Naive thymus-derived CD4-positive, alpha-beta T cell (primary cell): Measurements from ENCODE around the gene PARVA. TPM values are rescaled to one million over a fixed set of nuclear protein-coding genes. Genes with fewer than 3 reads are reported as not detected.

Experiments used
- ATAC-seq: fragments of 150-1000 bp; cut with Tn5 transposase; 2 replicates; pipeline ENCODE4 v1.10.0; 2021; ENCODE audit warnings: mild to moderate bottlenecking, moderate library complexity
- CTCF ChIA-PET: fragments of 350-600 bp; sonication (Branson Sonifier 250); formaldehyde crosslinking; loops from one replicate; lab custom pipeline; 2021; ENCODE audit warnings: antibody characterized with exemption; lab: Charles Lee
- POLR2A ChIA-PET: fragments of 350-600 bp; sonication (Branson Sonifier 250); formaldehyde crosslinking; loops from one replicate; lab custom pipeline; 2021; ENCODE audit warnings: antibody characterized with exemption, inconsistent platforms; lab: Charles Lee
- DNase-seq, 9 donors: peaks; one replicate each; pipeline versions ENCODE4 v3.0.0 to v3.0.0-alpha.2; 2020 to 2022; ENCODE audit warnings: mixed read lengths in 1 of 9
- H3K27ac ChIP-seq: one replicate; pipeline ENCODE4 v1.7.0; 2013; ENCODE audit warnings: mild to moderate bottlenecking, low read depth, low read length, moderate library complexity
- H3K27me3 ChIP-seq, 2 donors: one replicate each; pipeline ENCODE4 v1.7.0; 2013; ENCODE audit warnings: low read length in 2 of 2, mild to moderate bottlenecking in 2 of 2, moderate library complexity in 2 of 2; ENCODE audit not compliant: control insufficient read depth in 2 of 2, insufficient read depth in 2 of 2
- H3K36me3 ChIP-seq, 3 experiments: 1 replicate in 2 of 3; 2 replicates in 1 of 3; pipeline ENCODE4 v1.7.0; 2013; ENCODE audit warnings: low read length in 3 of 3, mild to moderate bottlenecking in 3 of 3, moderate library complexity in 1 of 3; ENCODE audit not compliant: insufficient read depth in 3 of 3, control insufficient read depth in 2 of 3
- H3K4me1 ChIP-seq, 2 donors: one replicate each; pipeline ENCODE4 v1.7.0; 2013; ENCODE audit warnings: low read length in 2 of 2, mild to moderate bottlenecking in 2 of 2, moderate library complexity in 1 of 2; ENCODE audit not compliant: control insufficient read depth in 2 of 2, insufficient read depth in 2 of 2
- H3K4me3 ChIP-seq: 2 replicates; pipeline ENCODE4 v1.7.0; 2013; ENCODE audit warnings: mild to moderate bottlenecking, low read length
- H3K9me3 ChIP-seq, 3 experiments: 1 replicate in 2 of 3; 2 replicates in 1 of 3; pipeline ENCODE4 v1.7.0; 2013; ENCODE audit warnings: low read length in 3 of 3; ENCODE audit not compliant: control insufficient read depth in 2 of 3
- H3K27ac Mint-ChIP-seq, 9 donors: one replicate each; pipeline ENCODE4 v1.8.0; 2020 to 2022; ENCODE audit warnings: mixed read lengths in 9 of 9, mild to moderate bottlenecking in 8 of 9, moderate library complexity in 5 of 9, inconsistent platforms in 2 of 9
- H3K27me3 Mint-ChIP-seq, 5 donors: one replicate each; pipeline ENCODE4 v1.8.0; 2021 to 2022; ENCODE audit warnings: mixed read lengths in 5 of 5, mild to moderate bottlenecking in 1 of 5
- H3K36me3 Mint-ChIP-seq, 5 donors: one replicate each; pipeline ENCODE4 v1.8.0; 2020 to 2022; ENCODE audit warnings: mixed read lengths in 5 of 5, mild to moderate bottlenecking in 3 of 5, inconsistent platforms in 1 of 5
- H3K4me1 Mint-ChIP-seq, 7 donors: one replicate each; pipeline ENCODE4 v1.8.0; 2020 to 2022; ENCODE audit warnings: mixed read lengths in 7 of 7, mild to moderate bottlenecking in 3 of 7, inconsistent platforms in 1 of 7
- H3K4me3 Mint-ChIP-seq, 10 donors: one replicate each; pipeline ENCODE4 v1.8.0; 2020 to 2022; ENCODE audit warnings: mild to moderate bottlenecking in 10 of 10, mixed read lengths in 10 of 10, moderate library complexity in 6 of 10, inconsistent platforms in 2 of 10
- H3K9me3 Mint-ChIP-seq, 11 donors: one replicate each; pipeline ENCODE4 v1.8.0; 2020 to 2022; ENCODE audit warnings: mixed read lengths in 11 of 11, mild to moderate bottlenecking in 4 of 11, inconsistent platforms in 1 of 11, moderate library complexity in 1 of 11
- intact Hi-C, 2 donors: fragments of 100-400 bp; cut with micrococcal nuclease; formaldehyde crosslinking; loops; one replicate each; pipeline ENCODE4 v1.15.1; 2023
- polyA plus RNA-seq, 2 donors: library from polyadenylated mRNA; unstranded; fragments of 300-500 nt; fragmentation: Illumina TruSeq; gene quantifications; one replicate each; pipeline ENCODE4 v1.2.3, GENCODE V29; 2021
- total RNA-seq, 6 experiments: library from RNA in 5 of 6; stranded (reverse) in 5 of 6; gene quantifications; 1 replicate in 5 of 6; 2 replicates in 1 of 6; pipeline ENCODE4 v1.2.3 and lab custom pipeline; 2021 to 2026

The PARVA gene
- total and polyA plus RNA-seq, 7 experiments from 2014 or later: 0.07 to 0.97 (median 0.69) TPM

GRCh38 chr11:12377824-12378593 lies 638 bp downstream of the PARVA start:
- H3K27me3 Mint-ChIP-seq: peaks cover 24 to 73% (median 49%) of the 10 kb centered on the region in 5 donors
- Histone ChIP-seq H3K4me1 (peaks cover 0 to 4% of the 10 kb centered on the region in 2 donors), H3K4me3 (peak overlapping the region; percentile 17), H3K27me3 (no peaks in the 10 kb centered on the region), H3K36me3 (no peaks in the 10 kb centered on the region), H3K27ac (no peak overlapping the region), H3K9me3 (no peaks in the 10 kb centered on the region)
- peaks cover 0 to 4% (median 0%) of the 10 kb centered on the region in 5 donors for H3K36me3 Mint-ChIP-seq
- POLR2A ChIA-PET: interaction anchor here (1.6 to 3.9 kb wide), 2 partner anchors 11 to 15 kb away, joined by 5 to 37 read pairs; no protein-coding TSS in a partner anchor
- peak overlapping the region; percentile 68 to 89 (median 84) for H3K4me3 Mint-ChIP-seq
- CTCF ChIA-PET: interaction anchor here (2.0 kb wide), 1 partner anchor 46 kb away, joined by 12 read pairs; no protein-coding TSS in a partner anchor
- DNase-seq: peak in 4 of 9 donors; percentile 18 to 37 (median 23)
- peak overlapping the region in 5 of 9 donors; percentile 54 to 82 (median 65) for H3K27ac Mint-ChIP-seq
- H3K9me3 Mint-ChIP-seq: peaks cover 0 to 12% (median 3%) of the 10 kb centered on the region in 11 donors
- intact Hi-C loops: loop anchor here (1.0 to 5.0 kb wide), 2 partner anchors 46 to 47 kb away; no protein-coding TSS in a partner anchor
- peak; percentile 36 for ATAC-seq
- H3K4me1 Mint-ChIP-seq: peaks cover 6 to 19% (median 14%) of the 10 kb centered on the region in 7 donors

- H3K27me3 Mint-ChIP-seq: peaks cover 24 to 69% (median 49%) of the 10 kb centered on the region in 5 donors
- no peak for ATAC-seq
Measured at GRCh38 chr11:12380565-12381325, 3.4 kb downstream of the PARVA start.

GRCh38 chr11:12381875-12382274 lies 4.5 kb downstream of the PARVA start:
- no peak for ATAC-seq
- intact Hi-C loops: no loop called here
- Histone ChIP-seq H3K9me3 (no peaks in the 10 kb centered on the region), H3K36me3 (no peaks in the 10 kb centered on the region), H3K4me3 (no peak overlapping the region), H3K27ac (no peak overlapping the region), H3K27me3 (no peaks in the 10 kb centered on the region), H3K4me1 (peaks cover 0 to 4% of the 10 kb centered on the region in 2 donors)
- DNase-seq: no peak
- ChIA-PET POLR2A (no interaction called here), CTCF (no interaction called here)
- Mint-ChIP-seq H3K9me3 (peaks cover 0 to 11% (median 0%) of the 10 kb centered on the region in 11 donors), H3K27me3 (peaks cover 17 to 65% (median 40%) of the 10 kb centered on the region in 5 donors), H3K36me3 (peaks cover 0 to 8% (median 0%) of the 10 kb centered on the region in 5 donors), H3K27ac (no peak overlapping the region), H3K4me1 (peaks cover 0 to 9% (median 6%) of the 10 kb centered on the region in 7 donors), H3K4me3 (no peak overlapping the region)

More at GRCh38 chr11:12380565-12381325, 3.4 kb downstream of the PARVA start:
- Histone ChIP-seq H3K36me3 (no peaks in the 10 kb centered on the region), H3K9me3 (no peaks in the 10 kb centered on the region), H3K27me3 (no peaks in the 10 kb centered on the region), H3K4me3 (no peak overlapping the region), H3K4me1 (peaks cover 0 to 4% of the 10 kb centered on the region in 2 donors), H3K27ac (no peak overlapping the region)
- DNase-seq: no peak
- Mint-ChIP-seq H3K27ac (no peak overlapping the region), H3K4me3 (no peak overlapping the region), H3K36me3 (peaks cover 0 to 8% (median 0%) of the 10 kb centered on the region in 5 donors), H3K4me1 (peaks cover 6 to 19% (median 14%) of the 10 kb centered on the region in 7 donors), H3K9me3 (peaks cover 0 to 11% (median 0%) of the 10 kb centered on the region in 11 donors)
- intact Hi-C loops: no loop called here
- ChIA-PET POLR2A (interaction anchor here (0.9 kb wide), 1 partner anchor 896 kb away, joined by 4 read pairs; no protein-coding TSS in a partner anchor), CTCF (interaction anchor here (1.9 kb wide), 1 partner anchor 50 kb away, joined by 11 read pairs; no protein-coding TSS in a partner anchor)

- peaks cover 0 to 4% of the 10 kb centered on the region in 2 donors for H3K4me1 ChIP-seq
- H3K27ac Mint-ChIP-seq: no peak overlapping the region
- no peaks in the 10 kb centered on the region for H3K9me3 ChIP-seq
- ChIA-PET POLR2A (no interaction called here), CTCF (no interaction called here)
- peaks cover 0 to 11% (median 0%) of the 10 kb centered on the region in 11 donors for H3K9me3 Mint-ChIP-seq
- ATAC-seq (no peak), DNase-seq (no peak)
- H3K4me3 ChIP-seq: no peak overlapping the region
- H3K27me3 Mint-ChIP-seq: peaks cover 16 to 61% (median 38%) of the 10 kb centered on the region in 5 donors
- H3K36me3 ChIP-seq: no peaks in the 10 kb centered on the region
- intact Hi-C loops: no loop called here
- peaks cover 0 to 7% (median 5%) of the 10 kb centered on the region in 7 donors for H3K4me1 Mint-ChIP-seq
- peaks cover 0 to 8% (median 0%) of the 10 kb centered on the region in 5 donors for H3K36me3 Mint-ChIP-seq
- no peak overlapping the region for H3K4me3 Mint-ChIP-seq
- H3K27me3 ChIP-seq: no peaks in the 10 kb centered on the region
- no peak overlapping the region for H3K27ac ChIP-seq
Measured at GRCh38 chr11:12382451-12382850, 5.1 kb downstream of the PARVA start.

GRCh38 chr11:12386309-12386708 lies 8.9 kb downstream of the PARVA start:
- CTCF ChIA-PET: no interaction called here
- H3K27ac ChIP-seq: no peak overlapping the region
- no peaks in the 10 kb centered on the region for H3K4me1 Mint-ChIP-seq
- POLR2A ChIA-PET: interaction anchor here (1.3 kb wide), 1 partner anchor 20 kb away, joined by 5 read pairs; no protein-coding TSS in a partner anchor
- H3K27me3 Mint-ChIP-seq: peaks cover 0 to 34% (median 24%) of the 10 kb centered on the region in 5 donors
- ATAC-seq: no peak
- H3K9me3 Mint-ChIP-seq: peaks cover 0 to 11% (median 0%) of the 10 kb centered on the region in 11 donors
- H3K4me3 Mint-ChIP-seq: no peak overlapping the region
- H3K27ac Mint-ChIP-seq: no peak overlapping the region
- no peaks in the 10 kb centered on the region for H3K27me3 ChIP-seq
- H3K4me1 ChIP-seq: no peaks in the 10 kb centered on the region
- intact Hi-C loops: no loop called here
- H3K36me3 ChIP-seq: no peaks in the 10 kb centered on the region
- peaks cover 0 to 8% (median 0%) of the 10 kb centered on the region in 5 donors for H3K36me3 Mint-ChIP-seq
- DNase-seq: no peak
- no peak overlapping the region for H3K4me3 ChIP-seq
- H3K9me3 ChIP-seq: no peaks in the 10 kb centered on the region

GRCh38 chr11:12386745-12387144 lies 9.4 kb downstream of the PARVA start:
- Mint-ChIP-seq H3K27me3 (peaks cover 0 to 30% (median 19%) of the 10 kb centered on the region in 5 donors), H3K36me3 (peaks cover 0 to 8% (median 0%) of the 10 kb centered on the region in 5 donors), H3K9me3 (peaks cover 0 to 10% (median 0%) of the 10 kb centered on the region in 11 donors), H3K4me3 (no peak overlapping the region), H3K27ac (no peak overlapping the region), H3K4me1 (no peaks in the 10 kb centered on the region)
- CTCF ChIA-PET: no interaction called here
- DNase-seq (no peak), ATAC-seq (no peak)
- Histone ChIP-seq H3K27me3 (no peaks in the 10 kb centered on the region), H3K9me3 (no peaks in the 10 kb centered on the region), H3K27ac (no peak overlapping the region), H3K4me1 (no peaks in the 10 kb centered on the region), H3K36me3 (no peaks in the 10 kb centered on the region), H3K4me3 (no peak overlapping the region)
- POLR2A ChIA-PET: no interaction called here
- intact Hi-C loops: no loop called here
